Stimulated activated CD8-positive, alpha-beta memory T cell treated with anti-CD3 and anti-CD28 coated beads, Interleukin-7, amount 100 ng/mL, for 48 hours (primary cell): Measurements from ENCODE around the gene RHBDD1.

Experiments
- DNase-seq, 2 donors: peaks; one replicate each; pipeline ENCODE4 v3.0.0-alpha.2; 2020; ENCODE audit warnings: low read depth in 1 of 2; ENCODE audit errors: extremely low read depth in 1 of 2

Gene RHBDD1

DNA sequence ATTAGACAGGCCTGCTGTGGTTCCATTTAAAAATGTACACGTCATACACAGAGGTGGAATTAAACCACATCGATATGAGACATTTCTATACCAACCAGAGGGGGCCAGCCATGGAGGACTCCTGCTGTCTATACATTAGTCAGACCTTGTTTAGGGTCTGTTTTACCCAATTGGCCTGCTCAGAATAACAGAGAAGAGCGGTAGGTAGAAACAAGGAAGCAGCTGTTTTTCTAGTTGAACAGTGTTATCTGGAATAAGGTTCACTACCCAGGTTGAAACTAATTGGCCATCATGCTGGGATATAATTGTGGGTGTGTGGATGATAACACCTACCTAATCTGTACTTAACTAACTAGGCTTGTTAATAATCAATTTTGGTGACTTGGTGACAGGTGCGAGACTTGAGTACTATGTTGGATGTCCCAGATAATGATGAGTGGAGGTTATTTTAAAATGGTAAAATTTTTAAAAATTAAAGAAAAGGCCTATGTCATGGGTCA, 47.5 kb downstream of the RHBDD1 start:
- DNase-seq, result no peak

DNA sequence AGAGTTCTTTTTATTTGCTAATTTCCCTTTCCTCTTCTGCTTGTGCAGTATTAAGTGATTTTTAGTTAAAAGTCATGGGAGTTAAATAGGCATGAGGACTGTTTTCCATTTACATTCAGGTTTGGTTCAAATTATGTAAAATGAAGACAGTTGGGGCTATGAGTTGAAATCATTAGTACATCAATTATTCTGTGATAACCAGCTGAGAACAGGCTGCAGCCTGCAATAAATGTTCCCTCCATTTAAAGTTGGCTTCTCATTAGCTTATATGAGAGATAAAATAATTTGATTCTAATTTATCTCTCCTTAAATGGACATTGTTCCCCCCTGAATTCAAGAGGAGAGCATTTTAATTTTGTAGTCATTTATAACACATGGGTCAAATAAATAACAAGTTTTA, 48.3 kb downstream of the RHBDD1 start:
- no peak for DNase-seq

DNA sequence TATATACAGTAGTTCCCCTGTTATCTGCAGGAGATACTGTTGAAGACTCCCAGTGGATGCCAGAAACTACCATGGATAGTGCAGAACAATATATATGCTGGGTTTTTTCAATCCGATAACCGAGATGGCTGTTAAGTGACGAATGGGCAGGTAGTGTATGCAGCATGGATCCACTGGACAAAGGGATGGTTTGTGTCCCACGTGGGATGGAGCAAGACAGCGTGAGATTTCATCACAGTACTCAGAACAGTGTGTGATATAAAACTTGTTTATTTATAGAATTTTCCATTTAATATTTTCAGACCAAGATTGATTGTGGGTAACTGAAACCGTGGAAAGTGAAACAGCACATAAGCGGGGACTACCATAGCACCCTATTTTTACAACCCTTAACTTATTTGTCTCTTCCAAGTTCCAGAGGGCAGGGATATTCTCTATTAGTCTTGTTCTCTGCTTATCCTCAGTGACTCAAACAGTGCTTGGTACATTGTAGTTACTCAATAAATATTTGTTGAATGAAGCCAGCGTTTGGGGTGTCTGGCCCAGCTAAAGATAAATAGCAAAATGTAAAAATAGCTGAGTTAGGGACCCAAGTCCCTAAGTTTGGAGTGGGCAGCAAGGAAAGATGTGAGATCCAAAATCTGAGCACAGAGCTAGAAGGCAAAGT, 50.0 kb downstream of the RHBDD1 start:
- no peak for DNase-seq

DNA sequence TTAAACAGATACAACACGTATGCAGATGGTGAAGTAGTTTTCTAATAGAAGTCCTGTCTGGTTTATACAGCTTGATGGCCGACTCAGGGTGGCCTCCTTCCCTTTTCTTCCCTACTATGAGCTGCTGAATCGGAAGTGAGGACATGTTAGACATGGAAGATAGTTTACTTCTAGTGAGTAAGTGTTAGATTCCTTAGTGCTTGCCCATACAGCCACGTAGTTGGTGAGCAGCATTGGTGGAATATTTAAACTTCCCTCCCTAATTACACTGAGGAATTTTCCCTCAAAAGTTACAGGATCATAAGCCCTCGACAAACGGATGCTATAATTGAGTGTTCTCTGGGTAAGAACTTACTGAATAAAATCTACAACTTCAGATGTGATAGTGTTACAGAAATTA, 52.1 kb downstream of the RHBDD1 start:
- DNase-seq, result no peak

DNA sequence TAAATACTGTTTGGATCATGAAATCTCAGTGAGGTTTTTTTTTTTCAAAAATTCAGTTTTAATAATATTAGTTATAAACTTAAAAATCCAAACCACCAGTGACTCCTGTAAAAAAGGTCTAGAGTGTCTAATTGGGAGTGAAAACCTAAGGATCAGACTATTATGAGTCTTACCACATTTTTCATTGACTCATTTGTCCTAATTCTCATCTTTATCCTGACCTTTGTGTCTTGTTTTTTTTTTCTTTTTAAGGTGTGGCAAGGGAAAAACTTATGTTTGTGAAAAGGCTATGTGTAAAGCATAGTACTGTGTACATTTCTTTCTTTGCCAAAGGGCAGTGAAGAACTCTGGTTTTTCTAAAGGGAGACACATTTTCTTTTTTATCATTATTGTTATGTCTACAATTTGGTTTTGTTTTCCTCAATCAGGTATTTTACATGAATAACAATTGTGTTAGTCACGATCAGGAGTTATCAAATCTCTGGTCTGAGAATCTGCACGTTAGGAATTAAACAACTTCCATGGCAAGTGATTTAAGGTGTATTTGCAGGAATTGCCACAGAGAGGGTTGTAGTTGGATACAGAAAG, 52.6 kb downstream of the RHBDD1 start:
- DNase-seq, result no peak

DNA sequence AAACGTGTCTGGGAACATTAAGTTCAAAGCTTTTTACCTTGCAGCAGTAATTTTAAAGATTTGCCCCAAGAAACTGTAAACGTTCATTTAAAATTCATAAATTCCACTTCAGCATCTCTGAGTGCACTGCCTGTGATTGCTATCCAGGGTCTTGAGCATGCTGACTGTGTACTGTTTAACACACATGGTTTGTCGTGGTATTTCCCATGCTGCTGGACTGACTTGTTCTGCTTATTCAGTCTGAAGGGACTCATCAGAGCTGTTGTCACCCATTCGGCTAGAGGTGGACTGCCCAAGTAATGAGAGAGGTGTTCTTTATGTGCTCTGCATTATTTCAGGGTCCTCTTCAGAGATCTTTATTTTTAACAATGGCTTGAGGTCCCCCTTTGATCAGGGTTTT, 53.1 kb downstream of the RHBDD1 start:
- no peak for DNase-seq

DNA sequence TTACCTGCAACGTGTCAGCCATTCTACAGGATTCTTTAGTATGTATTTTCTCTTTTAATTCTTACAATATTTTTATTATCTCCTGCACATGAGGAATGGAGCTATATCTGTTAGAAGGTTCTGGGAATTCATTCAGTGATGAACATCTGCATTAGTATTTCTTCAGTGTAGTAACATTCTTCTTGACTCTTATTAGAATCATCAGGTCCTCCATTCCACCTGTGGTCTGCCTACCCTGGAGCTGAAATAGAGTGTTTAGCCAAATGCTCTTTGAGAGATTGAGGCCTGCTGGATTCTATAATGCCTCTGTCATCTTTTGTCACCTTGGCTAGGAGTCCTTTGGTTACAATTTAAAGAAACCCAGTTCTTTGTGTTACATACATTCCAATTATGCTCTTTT, 54.4 kb downstream of the RHBDD1 start:
- no peak for DNase-seq

DNA sequence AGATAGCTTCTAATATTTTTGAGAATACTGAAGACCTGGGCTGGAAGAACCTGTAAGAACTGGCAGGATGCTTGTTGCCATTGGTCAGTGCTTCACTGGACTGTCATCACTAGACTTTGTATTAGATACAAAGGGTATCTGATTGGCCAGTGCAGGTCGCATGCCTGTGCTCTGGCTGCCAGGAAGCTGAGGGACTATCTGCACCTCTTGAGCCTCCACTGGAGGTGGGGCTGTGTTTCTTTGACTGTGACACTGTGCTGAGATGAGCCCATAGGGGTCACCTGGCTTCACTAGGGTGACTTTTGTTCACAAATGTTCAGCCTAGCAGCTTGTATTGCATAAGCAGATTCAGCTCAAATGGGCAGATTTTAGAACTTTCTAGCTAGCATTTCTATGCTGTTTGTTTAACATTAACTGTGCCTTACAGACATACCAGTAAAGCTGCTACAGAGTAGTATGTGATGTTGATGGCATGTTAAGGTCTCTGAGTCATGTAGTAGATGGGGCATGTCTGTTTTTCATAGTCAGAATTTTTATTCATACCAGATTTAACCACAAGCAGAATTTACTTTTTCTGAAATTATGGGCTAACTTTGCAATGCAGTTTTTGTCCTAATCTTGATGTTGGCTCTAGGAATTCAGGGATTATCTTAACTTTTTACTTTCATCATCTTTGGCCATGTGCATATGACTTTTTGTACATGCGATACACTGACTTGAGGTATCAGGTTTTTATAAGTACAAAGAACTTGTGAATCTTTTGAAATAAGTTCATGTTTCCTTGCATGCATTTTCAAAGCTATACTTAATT, 56.1 kb downstream of the RHBDD1 start:
- DNase-seq, result no peak

DNA sequence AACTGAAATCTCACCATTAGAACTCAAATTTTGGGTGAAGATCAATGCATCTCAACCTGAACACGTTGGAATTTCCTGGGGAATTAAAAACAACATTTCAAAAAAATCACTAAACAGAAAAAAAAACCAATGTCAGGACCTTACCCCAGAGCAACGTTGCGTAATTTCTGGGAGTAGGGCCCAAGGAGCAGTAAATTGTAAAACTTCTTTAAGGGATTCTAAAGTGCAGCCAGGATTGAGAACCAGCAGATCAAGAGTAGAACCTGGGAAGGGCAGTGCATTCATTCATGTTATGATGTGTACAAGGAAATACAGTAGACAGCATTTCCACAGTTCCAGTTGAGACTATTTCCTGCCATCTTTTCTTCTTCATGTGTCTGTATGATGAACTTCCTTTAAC, 56.9 kb downstream of the RHBDD1 start:
- no peak for DNase-seq

DNA sequence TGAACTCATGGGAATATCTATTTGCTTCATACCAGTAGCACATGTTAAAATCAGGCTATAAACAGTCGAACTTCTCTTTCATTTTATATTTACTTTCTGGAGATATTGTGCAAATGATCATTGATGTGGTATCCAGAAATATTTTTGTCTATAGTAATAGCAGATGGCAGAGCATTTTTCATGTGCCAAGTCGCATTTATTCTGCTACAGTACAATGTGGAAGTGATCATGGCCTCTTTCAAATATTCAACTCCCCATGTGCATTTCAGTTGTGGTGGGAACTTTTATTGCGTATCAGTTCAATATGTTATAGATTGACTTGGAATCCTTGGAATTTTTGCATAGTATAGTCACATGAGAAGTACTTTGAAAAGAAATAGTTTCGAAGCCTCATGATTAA, 57.4 kb downstream of the RHBDD1 start:
- DNase-seq, result no peak

DNA sequence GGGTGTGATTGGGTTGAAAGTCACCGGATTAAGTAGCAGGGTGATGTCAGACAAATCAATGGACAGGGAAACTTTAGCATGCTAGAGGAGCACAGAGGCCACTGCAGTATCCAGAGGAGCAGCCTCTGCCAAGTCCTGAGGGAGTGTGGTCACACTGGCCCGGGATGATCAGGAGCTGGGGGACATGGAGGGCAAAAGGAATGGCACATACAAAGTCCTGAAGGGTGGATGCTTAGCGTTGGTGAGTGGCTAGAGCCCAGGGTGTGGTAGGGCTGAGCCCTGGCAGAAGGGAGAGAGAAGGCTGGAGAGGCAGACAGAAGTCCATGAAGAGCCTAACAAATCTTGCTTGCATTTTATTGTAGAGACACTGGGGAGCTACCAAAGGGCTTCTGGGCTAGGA, 58.9 kb downstream of the RHBDD1 start:
- DNase-seq, result no peak

DNA sequence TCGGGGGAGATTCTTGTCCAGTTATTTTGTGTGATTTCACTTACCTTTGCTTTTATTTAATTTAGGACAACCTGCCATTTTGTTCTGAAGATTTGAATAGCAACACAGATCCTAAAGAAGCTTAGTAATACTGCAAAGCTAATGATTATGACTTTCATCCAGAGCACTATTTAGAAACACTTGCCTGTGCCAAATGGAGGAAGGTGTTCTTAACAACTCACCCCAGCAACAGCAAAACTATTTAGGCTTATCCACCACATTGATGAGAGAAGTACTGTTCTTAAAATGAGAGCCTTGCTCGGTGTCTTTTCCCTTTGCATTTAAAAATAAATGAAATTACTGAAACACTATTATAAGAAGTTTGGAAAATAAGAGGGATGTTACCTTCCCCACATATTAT, 59.7 kb downstream of the RHBDD1 start:
- DNase-seq, result no peak

DNA sequence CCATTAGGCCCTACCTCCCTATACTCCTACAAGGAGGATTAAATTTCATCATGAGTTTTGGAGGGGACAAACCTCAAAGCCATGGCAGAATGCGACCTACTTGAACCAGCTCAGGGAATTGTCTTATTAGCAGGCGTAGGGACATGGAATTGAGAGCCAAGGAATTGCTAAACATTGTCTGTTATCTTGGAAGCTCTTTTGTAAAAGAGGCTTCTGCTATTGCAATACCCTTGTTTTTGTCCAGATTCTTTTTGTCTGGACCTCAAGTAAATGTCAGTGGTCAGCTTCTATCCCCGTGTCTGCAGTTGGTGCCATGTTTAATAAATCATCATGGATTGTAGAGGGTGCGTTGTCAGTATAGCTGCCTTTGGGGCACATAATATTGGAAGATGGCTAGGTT, 62.3 kb downstream of the RHBDD1 start:
- no peak for DNase-seq

DNA sequence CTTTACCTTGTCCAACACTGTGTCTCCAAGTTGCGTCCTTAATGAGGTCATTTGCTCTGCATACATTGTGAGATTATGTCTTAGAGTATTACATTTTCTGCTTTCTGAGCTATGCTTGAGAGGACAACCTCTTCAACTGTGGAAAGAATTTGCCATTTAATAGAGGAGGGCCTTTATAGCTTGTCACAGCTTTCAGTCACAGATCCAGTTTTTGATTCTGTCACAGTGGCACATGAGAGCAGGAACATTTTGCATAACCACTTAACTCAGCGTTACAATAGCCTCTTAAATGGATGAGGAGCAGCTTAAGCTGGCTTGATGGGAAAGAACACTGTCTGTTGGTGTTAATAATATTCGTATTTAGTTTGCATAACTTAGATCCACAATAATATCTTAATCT, 63.0 kb downstream of the RHBDD1 start:
- no peak for DNase-seq

DNA sequence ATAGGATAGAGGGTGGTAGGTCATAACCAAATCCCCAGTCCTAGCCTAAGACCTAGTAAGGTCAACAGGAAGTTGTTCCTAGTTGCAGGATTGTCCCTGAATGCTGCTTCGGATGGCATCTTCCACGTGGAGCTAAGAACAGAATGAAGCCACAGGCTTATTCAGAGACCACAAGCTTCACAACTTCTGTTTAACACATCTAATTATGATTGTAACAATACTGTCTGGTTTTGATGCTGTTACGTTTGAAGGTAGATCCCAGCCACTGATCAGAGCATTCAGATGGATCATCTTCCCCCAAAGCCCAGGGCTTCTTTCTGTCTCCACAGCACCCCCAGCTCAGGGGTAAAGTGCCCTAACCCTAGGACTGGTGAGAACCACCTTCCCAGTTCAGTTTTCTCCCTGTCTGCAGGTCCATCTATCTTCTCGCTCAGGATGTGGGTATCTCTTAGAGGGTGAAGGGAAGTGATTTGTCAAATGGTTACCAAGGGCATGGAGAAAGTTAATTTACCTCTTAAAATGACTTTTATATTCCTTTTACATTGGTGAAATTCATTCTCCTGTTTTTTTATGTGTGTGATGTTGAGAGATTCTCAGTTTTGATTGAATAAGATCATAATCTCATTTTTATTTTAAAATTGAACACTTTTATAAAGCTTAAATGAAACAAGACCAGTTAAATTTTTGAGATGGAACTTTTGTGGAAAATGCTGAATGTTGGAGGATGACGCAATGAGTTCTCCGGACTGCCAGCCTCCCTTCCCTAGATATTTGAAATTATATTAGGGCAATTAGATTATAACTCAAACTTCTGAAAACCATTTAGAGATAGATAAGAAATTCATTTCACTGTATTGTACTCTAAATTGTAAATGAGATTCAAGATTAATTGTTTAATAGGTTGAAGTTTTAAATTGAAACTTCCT, 66.5 kb downstream of the RHBDD1 start:
- DNase-seq, result no peak

DNA sequence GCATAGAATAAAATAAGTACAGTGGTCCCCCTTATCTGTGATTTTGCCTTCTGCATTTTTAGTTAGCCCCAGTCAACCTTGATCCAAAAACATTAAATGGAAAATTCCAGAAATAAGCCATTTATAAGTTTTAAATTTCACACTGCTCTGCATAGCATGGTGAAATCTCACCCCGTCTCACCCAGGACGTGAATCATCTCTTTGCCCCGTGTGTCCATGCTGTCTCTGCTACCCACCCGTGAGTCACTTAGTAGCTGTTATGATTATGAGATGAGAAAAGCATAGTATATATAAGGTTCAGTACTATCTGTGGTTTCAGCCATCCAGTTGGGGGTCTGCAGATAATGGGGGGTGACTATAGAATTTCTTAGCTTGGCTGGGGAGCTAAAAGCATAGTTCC, 67.3 kb downstream of the RHBDD1 start:
- DNase-seq, result peak in 1 of 2 donors; percentile 26

DNA sequence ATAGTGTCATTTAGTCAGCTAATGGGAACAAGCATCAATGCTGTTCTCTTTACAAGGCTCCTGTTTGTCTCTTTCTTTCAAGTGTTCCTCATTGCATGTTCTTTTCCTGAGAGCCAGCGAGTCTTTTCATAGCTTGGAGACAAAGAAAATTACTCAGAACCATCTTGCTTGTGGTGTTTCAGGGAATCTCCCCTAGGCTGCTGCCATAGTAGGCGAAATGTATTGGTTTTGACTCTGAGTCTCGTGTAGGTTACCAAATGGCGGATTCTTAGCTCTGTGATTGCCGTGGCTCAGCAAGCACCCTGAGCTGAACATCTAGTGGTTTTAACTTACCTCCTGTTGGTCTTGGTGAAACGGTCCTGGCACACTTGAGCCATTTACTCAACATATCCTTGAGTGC, 68.7 kb downstream of the RHBDD1 start:
- no peak for DNase-seq

DNA sequence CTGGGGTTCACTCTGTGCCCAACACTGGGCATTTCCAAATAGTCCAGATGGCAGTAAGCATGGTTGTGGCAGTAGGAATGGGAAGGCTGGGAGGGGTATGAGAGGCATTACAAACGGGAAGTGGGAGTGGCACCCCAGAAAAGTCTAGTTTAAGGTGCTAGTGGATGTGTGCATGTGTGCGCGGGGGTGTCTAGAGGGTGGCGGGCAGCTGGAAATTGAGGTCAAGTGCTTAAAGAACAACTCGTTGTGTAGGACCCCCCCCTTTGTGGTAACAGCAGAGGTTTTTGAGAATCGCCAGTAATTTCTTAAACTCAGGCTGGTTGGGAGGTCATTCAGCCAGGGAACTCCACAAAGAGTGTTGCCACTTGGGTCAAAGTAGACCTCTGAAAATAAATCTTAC, 69.9 kb downstream of the RHBDD1 start:
- no peak for DNase-seq

DNA sequence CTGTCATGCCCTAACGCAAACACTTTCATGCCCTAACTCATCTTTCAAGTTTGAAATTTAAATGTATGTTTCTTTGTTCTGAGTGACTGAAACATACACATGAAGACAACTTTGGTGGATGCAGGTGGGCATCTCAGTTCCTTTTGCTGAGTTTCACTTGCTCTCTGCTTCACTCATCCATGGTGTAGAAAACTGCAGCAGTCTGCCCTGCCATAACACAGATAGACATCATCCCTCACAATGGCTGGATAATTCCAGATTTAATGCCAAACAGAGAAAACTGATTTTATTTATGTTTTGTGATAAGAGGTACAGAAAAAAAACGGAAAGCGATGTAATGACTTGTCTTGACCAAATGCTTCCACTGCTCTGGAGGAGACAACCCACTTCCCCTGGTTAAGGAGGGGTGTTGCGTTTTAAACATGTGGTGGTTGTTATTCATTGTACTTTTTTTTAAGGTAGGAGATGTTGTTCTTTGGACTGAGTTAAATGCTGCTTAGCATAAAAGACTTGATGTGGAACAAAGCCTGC, 70.4 kb downstream of the RHBDD1 start:
- no peak for DNase-seq

DNA sequence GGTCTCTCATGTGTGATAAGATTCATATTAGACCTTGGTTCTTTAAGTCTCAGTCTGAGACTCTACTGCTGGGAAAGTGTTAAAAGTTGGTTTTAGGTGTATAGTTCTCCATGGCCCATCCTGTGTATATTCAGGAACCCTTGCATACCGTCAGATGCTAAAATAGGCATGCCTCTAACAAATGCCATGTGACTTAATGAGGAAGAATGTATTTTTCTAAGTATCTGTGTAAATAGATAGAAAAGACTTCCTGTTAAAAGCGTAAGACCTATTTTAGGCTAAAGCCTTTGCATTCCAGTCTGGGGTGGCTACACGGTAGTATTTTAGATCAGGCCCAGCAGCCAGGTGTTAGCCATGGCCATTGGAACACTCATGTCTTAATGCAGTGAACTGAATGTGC, 73.3 kb downstream of the RHBDD1 start:
- DNase-seq, result no peak

DNA sequence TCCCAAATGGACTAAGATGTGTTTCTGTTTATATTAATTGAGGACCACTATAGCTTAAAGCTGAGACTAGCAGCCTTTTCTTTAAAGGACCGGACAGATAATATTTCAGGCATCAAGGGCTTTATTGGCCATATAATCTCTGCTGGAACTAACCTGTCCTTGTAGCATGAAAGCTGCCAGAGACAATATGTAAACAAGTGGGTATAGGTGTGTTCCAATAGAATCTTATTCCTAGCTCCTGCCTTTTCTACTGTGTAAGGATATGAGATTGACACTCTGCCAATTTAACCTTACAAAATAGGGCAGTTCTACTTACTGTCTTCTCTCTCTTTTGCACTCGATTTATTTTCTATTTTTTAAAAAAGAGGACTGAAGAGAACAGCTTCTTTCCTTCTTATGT, 74.0 kb downstream of the RHBDD1 start:
- DNase-seq, result no peak
